HepG2 (cell line): ENCODE measurements around the gene KAZN. TPM values are rescaled to one million over a fixed set of nuclear protein-coding genes. Genes with fewer than 3 reads are reported as not detected.

Experiments
- ATAC-seq: fragments of 200-7000 bp; cut with Tn5 transposase; 3 replicates; pipeline ENCODE4 v1.9.1; 2020; ENCODE audit warnings: mild to moderate bottlenecking, moderate library complexity
- BruUV-seq: library from RNA; stranded (reverse); fragments of 400-500 nt; replicated peaks from 2 replicates; lab custom pipeline; 2021; lab: Mats Ljungman, UMichigan
- CTCF ChIA-PET: fragments of 300-600 bp; formaldehyde crosslinking; extraction: SDS; loops from one replicate; lab custom pipeline; 2021; ENCODE audit warnings: low total read pairs, inconsistent platforms, low intra/inter-chr PET ratio; lab: Yijun Ruan, JAX
- POLR2A ChIA-PET: fragments of 350-600 bp; sonication (Branson Sonifier 250); formaldehyde crosslinking; loops from one replicate; lab custom pipeline; 2020; ENCODE audit warnings: antibody characterized with exemption, inconsistent platforms; lab: Yijun Ruan, JAX
- DNase-seq: peaks from one replicate; pipeline ENCODE4 v3.0.0-alpha.2; 2015; ENCODE audit warnings: low spot score
- FAIRE-seq: peaks from 3 replicates; lab custom pipeline; 2011; peaks lifted over from hg19 to GRCh38; lab: Jason Lieb, UNC
- H2AFZ ChIP-seq: one replicate; pipeline ENCODE4 v1.6.1; 2011; ENCODE audit warnings: low read length, inconsistent platforms
- H3K27ac ChIP-seq: fragments of 300-600 bp; 3 replicates; pipeline ENCODE4 v1.8.0; 2011; ENCODE audit warnings: mixed run types, mild to moderate bottlenecking, mixed read lengths, low read length, inconsistent platforms; ENCODE audit not compliant: insufficient read depth; ENCODE audit errors: extremely low read length
- H3K27me3 ChIP-seq, 2 experiments: fragments of 200-600 bp in 1 of 2; 2 replicates in 1 of 2; 3 replicates in 1 of 2; pipeline versions ENCODE4 v1.6.0 to v1.8.0; 2011; ENCODE audit warnings: low read length in 2 of 2, mild to moderate bottlenecking in 2 of 2, moderate library complexity in 2 of 2, inconsistent platforms in 1 of 2; ENCODE audit not compliant: insufficient read depth in 2 of 2, control insufficient read depth in 1 of 2
- H3K36me3 ChIP-seq, 2 experiments: fragments of 200-600 bp in 1 of 2; replicated peaks in 1 of 2; 2 replicates in 1 of 2; 3 replicates in 1 of 2; pipeline versions ENCODE4 v1.5.1 to v1.8.0; 2011; ENCODE audit warnings: low read length in 2 of 2, inconsistent platforms in 1 of 2; ENCODE audit not compliant: insufficient read depth in 2 of 2, control insufficient read depth in 1 of 2
- H3K4me1 ChIP-seq: 2 replicates; pipeline ENCODE4 v1.5.1; 2012; ENCODE audit warnings: low read length, inconsistent platforms; ENCODE audit not compliant: insufficient read depth
- H3K4me2 ChIP-seq: 2 replicates; pipeline ENCODE4 v1.6.0; 2011; ENCODE audit warnings: low read depth, low read length, inconsistent platforms
- H3K4me3 ChIP-seq, 3 experiments: fragments of 200-600 bp in 1 of 3; sonication (generic), shearing (Covaris generic) in 1 of 3; replicated peaks in 1 of 3; 2 replicates each; pipeline ENCODE4 v1.5.1; 2011 to 2016; ENCODE audit warnings: low read length in 3 of 3, inconsistent platforms in 2 of 3, low read depth in 2 of 3, mild to moderate bottlenecking in 2 of 3, control low read depth in 1 of 3, mixed read lengths in 1 of 3; ENCODE audit not compliant: insufficient read depth in 1 of 3
- H3K79me2 ChIP-seq: one replicate; pipeline ENCODE4 v1.6.1; 2011; ENCODE audit warnings: low read length, inconsistent platforms; ENCODE audit not compliant: insufficient read depth
- H3K9ac ChIP-seq: 2 replicates; pipeline ENCODE4 v1.6.0; 2011; ENCODE audit warnings: mild to moderate bottlenecking, low read depth, low read length, inconsistent platforms; ENCODE audit not compliant: insufficient read depth
- H3K9me3 ChIP-seq: 2 replicates; pipeline ENCODE4 v1.5.1; 2012; ENCODE audit warnings: mild to moderate bottlenecking, low read length
- H4K20me1 ChIP-seq: 2 replicates; pipeline ENCODE4 v1.6.0; 2011; ENCODE audit warnings: inconsistent platforms, mild to moderate bottlenecking, low read length, moderate library complexity; ENCODE audit not compliant: insufficient read depth
- DNMT1 ChIP-seq: sonication (generic); formaldehyde crosslinking; IDR thresholded peaks from 2 replicates; pipeline ENCODE4 v1.5.1; 2020; ENCODE audit warnings: mild to moderate bottlenecking, missing genetic modification reagents
- JUNB ChIP-seq: sonication (generic); formaldehyde crosslinking; IDR thresholded peaks from 2 replicates; pipeline ENCODE4 v1.8.0; 2022; ENCODE audit warnings: missing genetic modification reagents, mild to moderate bottlenecking, borderline replicate concordance
- NBN ChIP-seq: fragments of 450-650 bp; conservative IDR thresholded peaks from 2 replicates; pipeline ENCODE4 v1.6.1; 2017
- NCOA2 ChIP-seq: sonication (generic); formaldehyde crosslinking; IDR thresholded peaks from 2 replicates; pipeline ENCODE4 v1.8.0; 2022; ENCODE audit warnings: inconsistent platforms
- NFIB ChIP-seq: sonication (generic); formaldehyde crosslinking; IDR thresholded peaks from 2 replicates; pipeline ENCODE4 v1.9.0; 2021; ENCODE audit warnings: missing genetic modification reagents, mild to moderate bottlenecking, borderline replicate concordance
- PHF5A ChIP-seq: IDR thresholded peaks from one replicate; pipeline ENCODE4 v1.6.1; 2018; ENCODE audit warnings: low read depth, missing genetic modification reagents; ENCODE audit not compliant: unreplicated experiment
- ZBTB8A ChIP-seq: sonication (generic); formaldehyde crosslinking; IDR thresholded peaks from 2 replicates; pipeline ENCODE4 v1.4.0; 2020; ENCODE audit warnings: mild to moderate bottlenecking, low read depth, missing genetic modification reagents, borderline replicate concordance
- ZFP36L1 ChIP-seq: sonication (generic); formaldehyde crosslinking; IDR thresholded peaks from 2 replicates; pipeline ENCODE4 v1.8.0; 2022; ENCODE audit warnings: mild to moderate bottlenecking, missing genetic modification reagents, moderate library complexity
- ZNF33A ChIP-seq: sonication (generic); formaldehyde crosslinking; IDR thresholded peaks from 2 replicates; pipeline ENCODE4 v1.5.1; 2020; ENCODE audit warnings: missing genetic modification reagents, mild to moderate bottlenecking, moderate library complexity, borderline replicate concordance
- ZNF430 ChIP-seq: sonication (generic); formaldehyde crosslinking; IDR thresholded peaks from 2 replicates; pipeline ENCODE4 v1.9.0; 2021; ENCODE audit warnings: mild to moderate bottlenecking, missing genetic modification reagents
- ZNF720 ChIP-seq: sonication (generic); formaldehyde crosslinking; IDR thresholded peaks from 2 replicates; pipeline ENCODE4 v1.4.0; 2020; ENCODE audit warnings: missing genetic modification reagents
- WGBS: methylation state at CpG from one replicate; pipeline ENCODE4 v1.1.6; 2017; ENCODE audit warnings: low lambda C conversion rate; 5-methylcytosine and 5-hydroxymethylcytosine counted together
- in situ Hi-C: cut with HindIII; loops from 2 replicates; pipeline ENCODE4 v1.10.0; 2017; ENCODE audit warnings: low pct_unique_long_range_greater_than_20kb; ENCODE audit not compliant: extremely low pct_ligation_motif_present
- intact Hi-C: fragments of 100-400 bp; cut with micrococcal nuclease; formaldehyde crosslinking; loops from one replicate; pipeline ENCODE4 v1.10.0; 2022; ENCODE audit not compliant: unreplicated experiment
- polyA plus RNA-seq, 8 experiments: library from polyadenylated mRNA; depleted of rRNA in 3 of 8; stranded (reverse) in 7 of 8; unstranded in 1 of 8; fragments of >200 nt; fragmentation: Illumina TruSeq in 4 of 8; extraction: Trizol in 4 of 8; gene quantifications; 2 replicates each; pipeline versions ENCODE4 v1.2.1 to v1.2.3, GENCODE V29; 2011 to 2016; ENCODE audit warnings: low read depth in 4 of 8, missing spikeins in 1 of 8, mixed read lengths in 1 of 8; ENCODE audit not compliant: insufficient read depth in 1 of 8
- total RNA-seq, 5 experiments: library from RNA; depleted of rRNA; stranded (reverse); fragments of >200 nt; fragmentation: Illumina TruSeq; extraction: Trizol; gene quantifications; 2 replicates each; pipeline ENCODE4 v1.2.3, GENCODE V29; 2016; ENCODE audit warnings: low read depth in 1 of 5
- TF ChIP-seq, protein P1 (sequence below): sonication (generic); formaldehyde crosslinking; IDR thresholded peaks from 2 replicates; pipeline ENCODE4 v1.8.0; 2022; ENCODE audit warnings: mild to moderate bottlenecking, missing genetic modification reagents; ENCODE audit not compliant: insufficient replicate concordance
- TF ChIP-seq, protein P2 (sequence below): sonication (generic); formaldehyde crosslinking; IDR thresholded peaks from 2 replicates; pipeline ENCODE4 v1.4.0; 2020; ENCODE audit warnings: missing genetic modification reagents, low read depth, mild to moderate bottlenecking, borderline replicate concordance
- TF ChIP-seq, protein P3 (sequence below): sonication (generic); formaldehyde crosslinking; IDR thresholded peaks from 2 replicates; pipeline ENCODE4 v1.5.1; 2020; ENCODE audit warnings: mild to moderate bottlenecking, missing genetic modification reagents, borderline replicate concordance

The KAZN gene
- total and polyA plus RNA-seq, 2 of the 13 experiments (the other 11 are each of a cell fraction or from before 2014, with no cell fraction given), result 10.4 to 13.5 TPM

DNA sequence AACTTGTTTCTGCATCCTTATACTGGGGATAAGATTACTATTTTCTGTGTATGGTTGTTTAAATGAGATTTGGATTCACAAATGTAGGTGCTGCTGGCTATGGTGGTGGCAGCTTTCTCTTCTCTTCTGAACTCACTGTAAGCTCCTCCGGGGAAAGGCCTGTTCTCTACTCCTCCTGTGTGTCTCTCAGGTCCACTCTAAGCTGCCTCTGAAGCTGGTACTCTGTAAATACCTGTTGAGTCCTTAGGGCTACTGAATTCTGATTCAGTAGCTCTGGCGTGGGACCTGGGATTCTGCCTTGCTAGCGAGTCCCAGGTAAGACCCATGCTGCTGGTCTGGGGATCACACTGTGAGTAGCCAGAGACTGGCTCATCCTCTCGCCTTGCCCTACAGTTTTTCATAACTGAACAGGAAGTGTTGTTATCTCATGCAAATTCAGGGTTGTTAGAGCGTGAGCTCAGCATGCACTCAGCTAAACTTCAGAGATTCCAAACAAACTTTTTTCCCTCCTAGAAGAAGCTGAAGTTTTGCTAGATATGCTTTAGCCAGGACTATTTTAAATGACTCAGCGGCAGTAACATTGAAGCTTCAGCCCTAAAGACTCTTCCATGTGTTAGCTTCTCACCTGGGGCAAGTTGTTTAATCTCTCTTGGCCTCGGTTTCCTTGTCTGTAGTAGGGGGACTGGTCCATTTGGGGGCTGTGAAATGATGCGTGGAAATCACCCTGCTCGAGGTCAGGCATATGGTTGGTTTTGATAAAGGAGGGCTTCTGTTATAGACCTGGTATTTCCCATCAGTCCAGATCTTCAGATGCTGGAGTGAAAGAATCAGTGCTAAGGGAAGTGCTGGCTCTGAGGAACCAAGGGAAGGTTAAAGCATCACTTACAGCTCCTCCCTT, 283.5 kb downstream of the KAZN start:
- no peak for FAIRE-seq
- CTCF ChIA-PET, result no interaction called here
- Histone ChIP-seq H3K9me3 (no peaks in the 10 kb centered on the region), H2AFZ (no peak overlapping the region), H3K79me2 (no peaks in the 10 kb centered on the region), H4K20me1 (no peaks in the 10 kb centered on the region), H3K27me3 (peaks cover 1 to 44% of the 10 kb centered on the region in 2 experiments; a peak in 4 of 5 replicates), H3K4me3 (no peak overlapping the region), H3K4me2 (no peak overlapping the region), H3K27ac (no peak overlapping the region), H3K4me1 (peaks cover 14% of the 10 kb centered on the region), H3K9ac (no peak overlapping the region), H3K36me3 (no peaks in the 10 kb centered on the region)
- in situ Hi-C loops (no loop called here), intact Hi-C loops (no loop called here)
- WGBS, result 9% methylated on average over 9 of the region's 9 CpGs
- DNase-seq, result no peak
- no TSS peak for BruUV-seq
- no peak for ATAC-seq
- no peak for TF ChIP-seq ZFP36L1
- no peak for TF ChIP-seq NBN
- no peak for TF ChIP-seq NFIB (CRISPR knock-in tag)
- no peak for TF ChIP-seq ZNF720 (CRISPR knock-in tag)
- TF ChIP-seq DNMT1, result no peak
- no peak for TF ChIP-seq ZNF430 (CRISPR knock-in tag)
- TF ChIP-seq JUNB (CRISPR knock-in tag), result no peak
- no peak for TF ChIP-seq PHF5A
- TF ChIP-seq ZNF33A (CRISPR knock-in tag), result no peak
- TF ChIP-seq, protein P1, sequence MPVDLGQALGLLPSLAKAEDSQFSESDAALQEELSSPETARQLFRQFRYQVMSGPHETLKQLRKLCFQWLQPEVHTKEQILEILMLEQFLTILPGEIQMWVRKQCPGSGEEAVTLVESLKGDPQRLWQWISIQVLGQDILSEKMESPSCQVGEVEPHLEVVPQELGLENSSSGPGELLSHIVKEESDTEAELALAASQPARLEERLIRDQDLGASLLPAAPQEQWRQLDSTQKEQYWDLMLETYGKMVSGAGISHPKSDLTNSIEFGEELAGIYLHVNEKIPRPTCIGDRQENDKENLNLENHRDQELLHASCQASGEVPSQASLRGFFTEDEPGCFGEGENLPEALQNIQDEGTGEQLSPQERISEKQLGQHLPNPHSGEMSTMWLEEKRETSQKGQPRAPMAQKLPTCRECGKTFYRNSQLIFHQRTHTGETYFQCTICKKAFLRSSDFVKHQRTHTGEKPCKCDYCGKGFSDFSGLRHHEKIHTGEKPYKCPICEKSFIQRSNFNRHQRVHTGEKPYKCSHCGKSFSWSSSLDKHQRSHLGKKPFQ (CRISPR knock-in tag), result no peak
- no peak for TF ChIP-seq ZBTB8A (CRISPR knock-in tag)
- TF ChIP-seq NCOA2 (CRISPR knock-in tag), result no peak
- TF ChIP-seq, protein P2, sequence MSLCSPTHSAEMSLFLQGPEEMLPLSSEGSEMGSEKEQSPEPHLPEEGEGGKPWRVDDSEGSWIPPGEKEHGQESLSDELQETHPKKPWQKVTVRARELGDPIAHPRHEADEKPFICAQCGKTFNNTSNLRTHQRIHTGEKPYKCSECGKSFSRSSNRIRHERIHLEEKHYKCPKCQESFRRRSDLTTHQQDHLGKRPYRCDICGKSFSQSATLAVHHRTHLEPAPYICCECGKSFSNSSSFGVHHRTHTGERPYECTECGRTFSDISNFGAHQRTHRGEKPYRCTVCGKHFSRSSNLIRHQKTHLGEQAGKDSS (CRISPR knock-in tag), result no peak
- TF ChIP-seq, protein P3, sequence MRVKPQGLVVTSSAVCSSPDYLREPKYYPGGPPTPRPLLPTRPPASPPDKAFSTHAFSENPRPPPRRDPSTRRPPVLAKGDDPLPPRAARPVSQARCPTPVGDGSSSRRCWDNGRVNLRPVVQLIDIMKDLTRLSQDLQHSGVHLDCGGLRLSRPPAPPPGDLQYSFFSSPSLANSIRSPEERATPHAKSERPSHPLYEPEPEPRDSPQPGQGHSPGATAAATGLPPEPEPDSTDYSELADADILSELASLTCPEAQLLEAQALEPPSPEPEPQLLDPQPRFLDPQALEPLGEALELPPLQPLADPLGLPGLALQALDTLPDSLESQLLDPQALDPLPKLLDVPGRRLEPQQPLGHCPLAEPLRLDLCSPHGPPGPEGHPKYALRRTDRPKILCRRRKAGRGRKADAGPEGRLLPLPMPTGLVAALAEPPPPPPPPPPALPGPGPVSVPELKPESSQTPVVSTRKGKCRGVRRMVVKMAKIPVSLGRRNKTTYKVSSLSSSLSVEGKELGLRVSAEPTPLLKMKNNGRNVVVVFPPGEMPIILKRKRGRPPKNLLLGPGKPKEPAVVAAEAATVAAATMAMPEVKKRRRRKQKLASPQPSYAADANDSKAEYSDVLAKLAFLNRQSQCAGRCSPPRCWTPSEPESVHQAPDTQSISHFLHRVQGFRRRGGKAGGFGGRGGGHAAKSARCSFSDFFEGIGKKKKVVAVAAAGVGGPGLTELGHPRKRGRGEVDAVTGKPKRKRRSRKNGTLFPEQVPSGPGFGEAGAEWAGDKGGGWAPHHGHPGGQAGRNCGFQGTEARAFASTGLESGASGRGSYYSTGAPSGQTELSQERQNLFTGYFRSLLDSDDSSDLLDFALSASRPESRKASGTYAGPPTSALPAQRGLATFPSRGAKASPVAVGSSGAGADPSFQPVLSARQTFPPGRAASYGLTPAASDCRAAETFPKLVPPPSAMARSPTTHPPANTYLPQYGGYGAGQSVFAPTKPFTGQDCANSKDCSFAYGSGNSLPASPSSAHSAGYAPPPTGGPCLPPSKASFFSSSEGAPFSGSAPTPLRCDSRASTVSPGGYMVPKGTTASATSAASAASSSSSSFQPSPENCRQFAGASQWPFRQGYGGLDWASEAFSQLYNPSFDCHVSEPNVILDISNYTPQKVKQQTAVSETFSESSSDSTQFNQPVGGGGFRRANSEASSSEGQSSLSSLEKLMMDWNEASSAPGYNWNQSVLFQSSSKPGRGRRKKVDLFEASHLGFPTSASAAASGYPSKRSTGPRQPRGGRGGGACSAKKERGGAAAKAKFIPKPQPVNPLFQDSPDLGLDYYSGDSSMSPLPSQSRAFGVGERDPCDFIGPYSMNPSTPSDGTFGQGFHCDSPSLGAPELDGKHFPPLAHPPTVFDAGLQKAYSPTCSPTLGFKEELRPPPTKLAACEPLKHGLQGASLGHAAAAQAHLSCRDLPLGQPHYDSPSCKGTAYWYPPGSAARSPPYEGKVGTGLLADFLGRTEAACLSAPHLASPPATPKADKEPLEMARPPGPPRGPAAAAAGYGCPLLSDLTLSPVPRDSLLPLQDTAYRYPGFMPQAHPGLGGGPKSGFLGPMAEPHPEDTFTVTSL (CRISPR knock-in tag), result no peak
- POLR2A ChIA-PET, result no interaction called here
